Liver (tissue), 9 donors: ENCODE data around the gene CORO2A. TPM values are rescaled to one million over a fixed set of nuclear protein-coding genes. Genes with fewer than 3 reads are reported as not detected.

Source experiments
- DNase-seq: peaks from one replicate; pipeline ENCODE4 v3.0.0-alpha.2; 2017; ENCODE audit warnings: low spot score
- H3K27ac ChIP-seq, 2 donors: one replicate each; pipeline ENCODE4 v1.7.0; 2013; ENCODE audit warnings: inconsistent platforms in 2 of 2, low read length in 2 of 2, control low read depth in 1 of 2, low read depth in 1 of 2, mild to moderate bottlenecking in 1 of 2
- H3K27me3 ChIP-seq, 4 donors: one replicate each; pipeline versions ENCODE4 v1.6.1 to v1.7.0; 2013; ENCODE audit warnings: low read length in 3 of 4, inconsistent platforms in 1 of 4, mild to moderate bottlenecking in 1 of 4, moderate library complexity in 1 of 4; ENCODE audit not compliant: control insufficient read depth in 4 of 4, insufficient read depth in 4 of 4
- H3K36me3 ChIP-seq, 4 donors: one replicate each; pipeline versions ENCODE4 v1.6.1 to v1.7.0; 2013; ENCODE audit warnings: low read length in 3 of 4, mild to moderate bottlenecking in 3 of 4, low read depth in 1 of 4, moderate library complexity in 1 of 4; ENCODE audit not compliant: control insufficient read depth in 4 of 4, insufficient read depth in 3 of 4
- H3K4me1 ChIP-seq, 4 donors: one replicate each; pipeline versions ENCODE4 v1.6.1 to v1.7.0; 2013; ENCODE audit warnings: low read length in 3 of 4, mild to moderate bottlenecking in 3 of 4, moderate library complexity in 1 of 4; ENCODE audit not compliant: control insufficient read depth in 4 of 4, insufficient read depth in 4 of 4
- H3K4me3 ChIP-seq, 3 donors: one replicate each; pipeline versions ENCODE4 v1.6.1 to v1.7.0; 2013; ENCODE audit warnings: low read length in 3 of 3, control low read depth in 1 of 3, low read depth in 1 of 3, mild to moderate bottlenecking in 1 of 3
- H3K9ac ChIP-seq, 2 donors: one replicate each; pipeline ENCODE4 v1.7.0; 2013; ENCODE audit warnings: low read length in 2 of 2, mild to moderate bottlenecking in 2 of 2, moderate library complexity in 2 of 2, control low read depth in 1 of 2, low read depth in 1 of 2
- H3K9me3 ChIP-seq, 4 donors: one replicate each; pipeline versions ENCODE4 v1.6.1 to v1.7.0; 2013; ENCODE audit warnings: low read length in 3 of 4; ENCODE audit not compliant: control insufficient read depth in 4 of 4
- EGR1 ChIP-seq, 2 donors: IDR thresholded peaks; 2 replicates each; pipeline ENCODE4 v1.6.1; 2016 to 2018; ENCODE audit warnings: antibody characterized with exemption in 2 of 2, low read depth in 2 of 2
- FOXA1 ChIP-seq: IDR thresholded peaks from 2 replicates; pipeline ENCODE4 v1.6.1; 2016; ENCODE audit warnings: antibody characterized with exemption
- FOXA2 ChIP-seq: IDR thresholded peaks from 2 replicates; pipeline ENCODE4 v1.6.1; 2016; ENCODE audit warnings: antibody characterized with exemption
- GABPA ChIP-seq, 2 donors: IDR thresholded peaks in 1 of 2; conservative IDR thresholded peaks in 1 of 2; 2 replicates each; pipeline ENCODE4 v1.6.1; 2016; ENCODE audit warnings: antibody characterized with exemption in 2 of 2, mild to moderate bottlenecking in 1 of 2, moderate library complexity in 1 of 2
- HNF4A ChIP-seq, 2 donors: conservative IDR thresholded peaks; 2 replicates each; pipeline ENCODE4 v1.6.1; 2016; ENCODE audit warnings: antibody characterized with exemption in 2 of 2, mild to moderate bottlenecking in 2 of 2
- HNF4G ChIP-seq: IDR thresholded peaks from 2 replicates; pipeline ENCODE4 v1.6.1; 2016; ENCODE audit warnings: antibody characterized with exemption
- JUND ChIP-seq, 2 donors: IDR thresholded peaks; 2 replicates each; pipeline ENCODE4 v1.6.1; 2016; ENCODE audit warnings: antibody characterized with exemption in 2 of 2
- MAX ChIP-seq: IDR thresholded peaks from 2 replicates; pipeline ENCODE4 v1.6.1; 2016; ENCODE audit warnings: antibody characterized with exemption
- NR2F2 ChIP-seq: IDR thresholded peaks from 2 replicates; pipeline ENCODE4 v1.6.1; 2016; ENCODE audit warnings: antibody characterized with exemption
- RAD21 ChIP-seq, 2 donors: IDR thresholded peaks; 2 replicates each; pipeline ENCODE4 v1.6.1; 2016; ENCODE audit warnings: antibody characterized with exemption in 2 of 2, mild to moderate bottlenecking in 2 of 2
- REST ChIP-seq: IDR thresholded peaks from 2 replicates; pipeline ENCODE4 v1.6.1; 2016; ENCODE audit warnings: antibody characterized with exemption, mild to moderate bottlenecking
- RXRA ChIP-seq, 2 donors: IDR thresholded peaks; 2 replicates each; pipeline ENCODE4 v1.6.1; 2017 to 2018; ENCODE audit warnings: antibody characterized with exemption in 2 of 2, mild to moderate bottlenecking in 1 of 2
- SP1 ChIP-seq: IDR thresholded peaks from 2 replicates; pipeline ENCODE4 v1.6.1; 2018; ENCODE audit warnings: antibody characterized with exemption, mild to moderate bottlenecking
- TAF1 ChIP-seq: conservative IDR thresholded peaks from 2 replicates; pipeline ENCODE4 v1.6.1; 2016; ENCODE audit warnings: antibody characterized with exemption, mild to moderate bottlenecking
- YY1 ChIP-seq: IDR thresholded peaks from 2 replicates; pipeline ENCODE4 v1.6.1; 2016; ENCODE audit warnings: antibody characterized with exemption, mild to moderate bottlenecking
- ZBTB33 ChIP-seq: IDR thresholded peaks from 2 replicates; pipeline ENCODE4 v1.6.1; 2016; ENCODE audit warnings: antibody characterized with exemption
- WGBS: extraction: QIAGEN DNeasy Blood & Tissue Kit; methylation state at CpG from one replicate; pipeline ENCODE4 v1.1.7; 2013; 5-methylcytosine and 5-hydroxymethylcytosine counted together
- polyA plus RNA-seq, 2 donors: library from polyadenylated mRNA; stranded (reverse) in 1 of 2; unstranded in 1 of 2; fragments of 200-250 nt in 1 of 2; fragments of >200 nt in 1 of 2; fragmentation: Nextera tagmentation in 1 of 2; extraction: Ambion mirVana in 1 of 2; gene quantifications; one replicate each; pipeline versions ENCODE4 v1.2.1 to v1.2.3, GENCODE V29; 2013 to 2015
- total RNA-seq, 2 donors: library from RNA; depleted of rRNA; stranded (reverse); fragments of >200 nt; gene quantifications; one replicate each; pipeline ENCODE4 v1.2.3, GENCODE V29; 2014
- TF ChIP-seq, protein P1 (sequence below): fragments of 150-350 bp; IDR thresholded peaks from 2 replicates; pipeline ENCODE4 v1.5.1; 2017; ENCODE audit warnings: improper control_type of control experiment, low read depth, low read length; ENCODE audit not compliant: missing input control
- TF ChIP-seq, protein P2 (sequence below): IDR thresholded peaks from 2 replicates; pipeline ENCODE4 v1.6.1; 2016; ENCODE audit warnings: antibody characterized with exemption
- donor health status: healthy.
- donor health status: healthy.
- donor health status: healthy.
- donor health status: healthy.
- donor health status: healthy.

The CORO2A gene
- total and polyA plus RNA-seq, 4 donors = 1.2 to 2.8 (median 1.4) TPM

- Histone ChIP-seq H3K27ac (peak overlapping the region; percentile 90), H3K4me3 (no peak overlapping the region), H3K9ac (peak overlapping the region; percentile 58 to 83), H3K9me3 (no peaks in the 10 kb centered on the region), H3K27me3 (no peaks in the 10 kb centered on the region), H3K4me1 (peaks cover 14 to 58% (median 36%) of the 10 kb centered on the region in 4 donors), H3K36me3 (peaks cover 0 to 3% (median 0%) of the 10 kb centered on the region in 4 donors)
- WGBS = 34% methylated on average over 10 of the region's 10 CpGs
- peak; percentile 49 for DNase-seq
- TF ChIP-seq EGR1 (IDR thresholded peaks at IDR 0.05; ENCODE audit: low read depth in 2 of 2) (no peak), ZBTB33 (peak; percentile 79), TAF1 (no peak), GABPA (IDR thresholded peaks at IDR 0.05 in 1 of 2, conservative IDR thresholded peaks at IDR 0.05 in 1 of 2) (peak in 1 of 2 donors; percentile 34), HNF4A (conservative IDR thresholded peaks at IDR 0.05) (peak; percentile 87 to 88), YY1 (peak; percentile 52), RAD21 (IDR thresholded peaks at IDR 0.05) (peak in 1 of 2 donors; percentile 10), RXRA (IDR thresholded peaks at IDR 0.05) (peak; percentile 92 to 95), FOXA2 (peak; percentile 24), JUND (IDR thresholded peaks at IDR 0.05) (peak; percentile 72), MAX (peak; percentile 66), HNF4G (peak; percentile 64), SP1 (peak; percentile 87), REST (peak; percentile 76), FOXA1 (peak; percentile 61), NR2F2 (peak; percentile 81)
- TF ChIP-seq, protein P1, sequence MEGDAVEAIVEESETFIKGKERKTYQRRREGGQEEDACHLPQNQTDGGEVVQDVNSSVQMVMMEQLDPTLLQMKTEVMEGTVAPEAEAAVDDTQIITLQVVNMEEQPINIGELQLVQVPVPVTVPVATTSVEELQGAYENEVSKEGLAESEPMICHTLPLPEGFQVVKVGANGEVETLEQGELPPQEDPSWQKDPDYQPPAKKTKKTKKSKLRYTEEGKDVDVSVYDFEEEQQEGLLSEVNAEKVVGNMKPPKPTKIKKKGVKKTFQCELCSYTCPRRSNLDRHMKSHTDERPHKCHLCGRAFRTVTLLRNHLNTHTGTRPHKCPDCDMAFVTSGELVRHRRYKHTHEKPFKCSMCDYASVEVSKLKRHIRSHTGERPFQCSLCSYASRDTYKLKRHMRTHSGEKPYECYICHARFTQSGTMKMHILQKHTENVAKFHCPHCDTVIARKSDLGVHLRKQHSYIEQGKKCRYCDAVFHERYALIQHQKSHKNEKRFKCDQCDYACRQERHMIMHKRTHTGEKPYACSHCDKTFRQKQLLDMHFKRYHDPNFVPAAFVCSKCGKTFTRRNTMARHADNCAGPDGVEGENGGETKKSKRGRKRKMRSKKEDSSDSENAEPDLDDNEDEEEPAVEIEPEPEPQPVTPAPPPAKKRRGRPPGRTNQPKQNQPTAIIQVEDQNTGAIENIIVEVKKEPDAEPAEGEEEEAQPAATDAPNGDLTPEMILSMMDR = no peak
- TF ChIP-seq, protein P2, sequence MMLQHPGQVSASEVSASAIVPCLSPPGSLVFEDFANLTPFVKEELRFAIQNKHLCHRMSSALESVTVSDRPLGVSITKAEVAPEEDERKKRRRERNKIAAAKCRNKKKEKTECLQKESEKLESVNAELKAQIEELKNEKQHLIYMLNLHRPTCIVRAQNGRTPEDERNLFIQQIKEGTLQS = peak; percentile 25
Measured at GRCh38 chr9:98228392-98229089, 36.1 kb upstream of the CORO2A start.
